ENCODE data around the gene MRPL47. TPM values are rescaled to one million over a fixed set of nuclear protein-coding genes. Genes with fewer than 3 reads are reported as not detected.

Gene MRPL47
- total and polyA plus RNA-seq, 12 donors = 15.9 to 108 (median 36.0) TPM

DNA sequence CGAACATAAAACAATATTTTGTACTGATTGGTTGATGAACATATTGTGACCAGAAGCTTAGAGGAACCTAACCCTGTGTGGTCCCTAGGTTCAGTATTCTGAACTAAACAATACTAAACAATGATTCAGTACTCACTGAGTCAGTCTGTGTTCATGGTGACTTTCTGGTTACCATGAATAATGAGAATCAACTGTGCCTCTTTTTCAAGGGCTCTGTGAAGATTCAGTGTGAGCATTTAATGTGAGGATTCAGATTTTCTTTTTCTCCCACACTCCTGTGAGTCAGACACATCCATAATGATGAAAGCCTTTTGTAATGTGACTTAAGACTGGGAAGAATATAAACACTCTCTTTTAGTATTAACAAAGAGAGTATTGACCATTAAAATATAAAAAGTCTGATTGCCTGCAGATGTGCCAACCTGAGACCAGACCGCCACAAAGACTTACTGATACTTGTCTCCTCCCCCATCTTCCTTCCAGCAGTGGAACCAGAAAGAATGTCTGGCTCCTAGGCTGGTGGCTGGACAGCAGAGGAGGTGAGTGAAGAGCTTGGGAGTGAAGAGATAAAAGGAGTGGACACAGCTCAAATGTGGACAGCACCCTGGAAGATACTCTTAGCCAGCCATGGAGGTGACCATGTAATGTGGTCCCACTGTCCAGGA lies 59.3 kb downstream of the MRPL47 start:
- H3K36me3 ChIP-seq (replicated peaks in 1 of 2) = no peaks in the 10 kb centered on the region
- intact Hi-C loops (cut with DNase I) = no loop called here
- no peaks in the 10 kb centered on the region for H3K27me3 ChIP-seq
- TF ChIP-seq POLR2A (IDR thresholded peaks at IDR 0.05) = no peak
- TF ChIP-seq, protein P1, sequence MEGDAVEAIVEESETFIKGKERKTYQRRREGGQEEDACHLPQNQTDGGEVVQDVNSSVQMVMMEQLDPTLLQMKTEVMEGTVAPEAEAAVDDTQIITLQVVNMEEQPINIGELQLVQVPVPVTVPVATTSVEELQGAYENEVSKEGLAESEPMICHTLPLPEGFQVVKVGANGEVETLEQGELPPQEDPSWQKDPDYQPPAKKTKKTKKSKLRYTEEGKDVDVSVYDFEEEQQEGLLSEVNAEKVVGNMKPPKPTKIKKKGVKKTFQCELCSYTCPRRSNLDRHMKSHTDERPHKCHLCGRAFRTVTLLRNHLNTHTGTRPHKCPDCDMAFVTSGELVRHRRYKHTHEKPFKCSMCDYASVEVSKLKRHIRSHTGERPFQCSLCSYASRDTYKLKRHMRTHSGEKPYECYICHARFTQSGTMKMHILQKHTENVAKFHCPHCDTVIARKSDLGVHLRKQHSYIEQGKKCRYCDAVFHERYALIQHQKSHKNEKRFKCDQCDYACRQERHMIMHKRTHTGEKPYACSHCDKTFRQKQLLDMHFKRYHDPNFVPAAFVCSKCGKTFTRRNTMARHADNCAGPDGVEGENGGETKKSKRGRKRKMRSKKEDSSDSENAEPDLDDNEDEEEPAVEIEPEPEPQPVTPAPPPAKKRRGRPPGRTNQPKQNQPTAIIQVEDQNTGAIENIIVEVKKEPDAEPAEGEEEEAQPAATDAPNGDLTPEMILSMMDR (IDR thresholded peaks at IDR 0.05) = no peak
- WGBS, 4 donors = 65 to 79% (median 71%) methylated on average over 2 of the region's 2 CpGs
- H3K4me1 ChIP-seq (replicated peaks in 1 of 2) = no peaks in the 10 kb centered on the region
- no peak for DNase-seq
- no peak overlapping the region for H3K27ac ChIP-seq
- H3K4me3 ChIP-seq = no peak overlapping the region
- no peaks in the 10 kb centered on the region for H3K9me3 ChIP-seq (replicated peaks in 1 of 3)

DNA sequence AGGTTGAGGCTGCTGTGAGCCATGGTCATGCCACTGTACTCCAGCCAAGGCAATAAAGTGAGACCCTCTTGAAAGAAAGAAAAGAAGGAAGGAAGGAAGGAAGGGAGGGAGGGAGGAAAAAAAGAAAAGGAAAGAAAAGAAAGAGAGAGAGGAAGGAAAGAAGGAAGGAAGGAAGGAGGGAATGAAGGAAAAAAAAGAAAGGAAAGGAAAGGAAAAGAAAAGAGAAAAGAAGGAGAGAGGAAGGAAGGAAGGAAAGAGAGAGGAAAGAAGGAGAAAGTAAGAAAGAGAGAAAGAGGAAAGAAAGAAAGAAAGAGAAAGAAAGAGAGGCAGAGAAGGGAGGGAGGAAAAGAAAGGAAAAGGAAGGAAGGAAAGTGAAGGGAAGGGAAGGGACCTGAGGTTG lies 62.1 kb downstream of the MRPL47 start:
- TF ChIP-seq, protein P1 (IDR thresholded peaks at IDR 0.05) = no peak
- TF ChIP-seq POLR2A (IDR thresholded peaks at IDR 0.05) = no peak
- Histone ChIP-seq H3K9me3 (replicated peaks in 1 of 3) (no peaks in the 10 kb centered on the region), H3K4me3 (no peak overlapping the region), H3K4me1 (replicated peaks in 1 of 2) (no peaks in the 10 kb centered on the region), H3K27me3 (no peaks in the 10 kb centered on the region), H3K27ac (no peak overlapping the region), H3K36me3 (replicated peaks in 1 of 2) (no peaks in the 10 kb centered on the region)
- DNase-seq = no peak
- intact Hi-C loops (cut with DNase I) = no loop called here

GRCh38 chr3:179541596-179541995 lies 62.8 kb downstream of the MRPL47 start:
- intact Hi-C loops (cut with DNase I) = no loop called here
- H3K4me3 ChIP-seq = no peak overlapping the region
- H3K4me1 ChIP-seq (replicated peaks in 1 of 2) = no peaks in the 10 kb centered on the region
- no peak for DNase-seq
- TF ChIP-seq, protein P1 (IDR thresholded peaks at IDR 0.05) = no peak
- TF ChIP-seq POLR2A (IDR thresholded peaks at IDR 0.05) = no peak
- 93 to 100% (median 98%) methylated on average over 1 of the region's 1 CpG for WGBS, 4 donors
- H3K9me3 ChIP-seq (replicated peaks in 1 of 3) = no peaks in the 10 kb centered on the region
- no peaks in the 10 kb centered on the region for H3K27me3 ChIP-seq
- no peaks in the 10 kb centered on the region for H3K36me3 ChIP-seq (replicated peaks in 1 of 2)
- no peak overlapping the region for H3K27ac ChIP-seq

DNA sequence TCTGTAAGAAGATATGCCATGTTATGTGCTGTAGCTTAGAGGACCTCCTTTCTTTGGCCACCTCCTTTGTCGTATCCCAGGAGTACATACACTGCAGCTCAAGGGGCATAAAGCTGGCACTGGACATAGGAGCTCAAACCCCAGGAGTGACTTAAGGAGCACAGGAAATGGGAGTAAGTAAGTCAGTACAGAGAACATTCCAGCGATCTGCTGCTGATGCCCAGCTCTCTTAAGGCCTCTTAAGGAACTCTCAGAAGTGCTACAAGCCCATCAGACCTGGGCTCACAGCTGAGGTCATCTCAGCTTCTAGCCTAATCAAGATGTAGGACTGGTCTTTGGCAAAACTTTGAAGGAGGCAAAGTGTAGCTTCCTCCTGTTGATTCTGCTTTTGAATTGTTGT lies 63.3 kb downstream of the MRPL47 start:
- no peaks in the 10 kb centered on the region for H3K4me1 ChIP-seq (replicated peaks in 1 of 2)
- 71 to 86% (median 82%) methylated on average over 1 to 2 of the region's 2 CpGs for WGBS, 4 donors

More for the DNA sequence above, 63.3 kb downstream of the MRPL47 start:
- Histone ChIP-seq H3K4me3 (no peak overlapping the region), H3K9me3 (replicated peaks in 1 of 3) (no peaks in the 10 kb centered on the region), H3K27ac (no peak overlapping the region), H3K27me3 (no peaks in the 10 kb centered on the region), H3K36me3 (replicated peaks in 1 of 2) (no peaks in the 10 kb centered on the region)
- DNase-seq = no peak
- TF ChIP-seq, protein P1 (IDR thresholded peaks at IDR 0.05) = no peak
- no peak for TF ChIP-seq POLR2A (IDR thresholded peaks at IDR 0.05)
- intact Hi-C loops (cut with DNase I) = no loop called here

Small RNAs within 50 kb of the gene (small RNA-seq; reads per million reads assigned to genes)
- gene AC090425.1 (0 reads per million in 2 donors), gene RF01210 (0 reads per million in 2 donors)

Other genes with a start within 250 kb of the MRPL47 start
- gene GNB4, start 153.2 kb downstream of the MRPL47 start, total RNA-seq = 10 to 100 TPM in 8 of 9 donors, 1 to 10 TPM in 1; 9.4 to 21.8 (median 13.7) TPM
- gene GNB4, start 153.2 kb downstream of the MRPL47 start, polyA plus RNA-seq = 1 to 10 TPM; 2.6 to 9.9 (median 4.7) TPM
- gene ACTL6A, start 41.7 kb downstream of the MRPL47 start, total RNA-seq = 10 to 100 TPM; 28.9 to 62.9 (median 38.3) TPM
- 10 to 100 TPM; 49.0 to 57.2 (median 50.7) TPM for gene ACTL6A, start 41.7 kb downstream of the MRPL47 start, polyA plus RNA-seq
- 100 to 1,000 TPM; 129 to 345 (median 174) TPM for gene NDUFB5, start 156 bp upstream of the MRPL47 start, total RNA-seq
- gene NDUFB5, start 156 bp upstream of the MRPL47 start, polyA plus RNA-seq = 100 to 1,000 TPM; 105 to 240 (median 126) TPM
- 10 to 100 TPM; 28.3 to 61.1 (median 46.6) TPM for gene USP13, start 48.4 kb upstream of the MRPL47 start, total RNA-seq
- 10 to 100 TPM in 1 of 3 donors, 1 to 10 TPM in 2; 6.9 to 28.4 (median 9.3) TPM for gene USP13, start 48.4 kb upstream of the MRPL47 start, polyA plus RNA-seq